ENCODE data around the gene SYTL1.
A peak's percentile ranks its signal among the peaks of the same experiment; 100 is the strongest.

SYTL1 gene, protein sequence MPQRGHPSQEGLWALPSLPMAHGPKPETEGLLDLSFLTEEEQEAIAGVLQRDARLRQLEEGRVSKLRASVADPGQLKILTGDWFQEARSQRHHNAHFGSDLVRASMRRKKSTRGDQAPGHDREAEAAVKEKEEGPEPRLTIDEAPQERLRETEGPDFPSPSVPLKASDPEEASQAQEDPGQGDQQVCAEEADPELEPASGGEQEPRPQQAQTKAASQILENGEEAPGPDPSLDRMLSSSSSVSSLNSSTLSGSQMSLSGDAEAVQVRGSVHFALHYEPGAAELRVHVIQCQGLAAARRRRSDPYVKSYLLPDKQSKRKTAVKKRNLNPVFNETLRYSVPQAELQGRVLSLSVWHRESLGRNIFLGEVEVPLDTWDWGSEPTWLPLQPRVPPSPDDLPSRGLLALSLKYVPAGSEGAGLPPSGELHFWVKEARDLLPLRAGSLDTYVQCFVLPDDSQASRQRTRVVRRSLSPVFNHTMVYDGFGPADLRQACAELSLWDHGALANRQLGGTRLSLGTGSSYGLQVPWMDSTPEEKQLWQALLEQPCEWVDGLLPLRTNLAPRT

DNA sequence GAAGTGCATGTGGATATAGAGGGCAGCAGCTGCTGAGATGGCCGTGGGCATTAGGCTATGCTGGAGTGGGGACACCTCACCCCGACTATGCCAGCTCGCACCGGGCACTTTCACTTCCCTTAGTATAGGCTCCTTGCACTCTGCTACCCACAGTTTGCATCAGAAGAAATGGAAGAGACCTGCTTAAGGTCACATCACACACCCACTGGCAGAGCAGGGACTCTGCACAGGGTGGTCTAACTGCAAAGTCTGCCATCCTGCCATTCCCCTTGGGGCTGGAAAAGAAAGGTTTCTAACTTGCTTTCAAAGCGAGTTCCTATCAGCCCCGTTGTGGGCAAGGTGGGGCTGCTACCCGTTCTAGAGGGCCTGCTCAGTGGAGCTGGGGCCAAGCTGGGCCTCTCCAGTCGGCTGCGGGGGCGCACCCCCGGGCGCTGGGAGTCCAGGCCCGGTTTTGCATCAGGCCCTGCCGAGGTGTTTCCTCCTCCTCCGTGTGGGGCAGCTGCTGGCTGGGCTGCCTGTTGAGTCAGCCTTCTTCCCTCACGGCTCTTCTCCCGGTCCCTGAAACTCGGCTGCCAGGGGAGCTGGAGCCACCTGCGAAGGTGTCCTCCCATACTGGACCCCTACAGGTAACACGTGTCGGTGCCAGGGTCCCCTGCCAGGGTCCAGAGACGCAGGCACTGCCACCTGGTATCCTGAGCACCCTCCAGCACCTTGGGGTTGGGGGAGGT, at the start of gene SYTL1:
Gene SYTL1 (plus strand): TSS at position 498 of the 728 bp plus-strand sequence. CDS start 3,313 bp downstream, outside the sequence.
- peak; percentile 65 for DNase-seq (ENCODE audit: low spot score)

DNA sequence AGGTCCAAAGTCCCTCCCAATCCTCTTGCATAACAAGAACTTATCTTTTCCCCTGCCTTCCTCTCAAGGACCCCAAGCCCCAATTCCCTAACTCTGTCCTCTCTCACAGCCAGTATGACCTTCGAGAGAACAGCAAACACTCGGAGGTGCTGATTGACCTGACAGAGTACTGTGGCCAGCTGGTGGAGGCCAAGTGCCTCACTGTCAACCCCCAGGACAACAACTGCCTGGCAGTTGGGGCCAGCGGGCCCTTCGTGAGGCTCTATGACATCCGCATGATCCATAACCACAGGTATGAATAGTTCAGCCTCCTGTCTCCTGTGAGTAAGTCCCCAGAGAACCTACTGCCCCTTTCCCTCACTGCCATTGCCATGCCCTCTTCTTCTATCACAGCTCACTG, 49.7 kb upstream of the SYTL1 start:
- DNase-seq (ENCODE audit: low spot score), result peak; percentile 12

DNA sequence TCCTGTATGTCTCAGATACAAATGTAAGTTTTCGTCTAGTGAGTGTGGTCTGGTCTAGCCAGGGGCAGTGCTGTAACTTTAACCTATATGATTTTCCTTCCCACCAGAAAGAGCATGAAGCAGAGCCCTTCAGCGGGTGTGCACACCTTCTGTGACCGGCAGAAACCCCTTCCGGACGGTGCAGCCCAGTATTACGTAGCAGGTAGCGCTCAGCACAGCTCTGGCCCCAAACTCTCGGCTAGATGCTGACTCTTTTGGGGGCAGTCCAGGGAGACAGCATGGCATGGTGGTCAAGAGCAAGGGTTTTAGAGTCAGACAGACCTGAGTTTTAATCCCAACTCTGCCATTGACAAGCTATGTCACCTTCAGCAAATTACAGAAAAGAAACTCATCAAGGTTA, 47.9 kb upstream of the SYTL1 start:
- DNase-seq (ENCODE audit: low spot score), result no peak

DNA sequence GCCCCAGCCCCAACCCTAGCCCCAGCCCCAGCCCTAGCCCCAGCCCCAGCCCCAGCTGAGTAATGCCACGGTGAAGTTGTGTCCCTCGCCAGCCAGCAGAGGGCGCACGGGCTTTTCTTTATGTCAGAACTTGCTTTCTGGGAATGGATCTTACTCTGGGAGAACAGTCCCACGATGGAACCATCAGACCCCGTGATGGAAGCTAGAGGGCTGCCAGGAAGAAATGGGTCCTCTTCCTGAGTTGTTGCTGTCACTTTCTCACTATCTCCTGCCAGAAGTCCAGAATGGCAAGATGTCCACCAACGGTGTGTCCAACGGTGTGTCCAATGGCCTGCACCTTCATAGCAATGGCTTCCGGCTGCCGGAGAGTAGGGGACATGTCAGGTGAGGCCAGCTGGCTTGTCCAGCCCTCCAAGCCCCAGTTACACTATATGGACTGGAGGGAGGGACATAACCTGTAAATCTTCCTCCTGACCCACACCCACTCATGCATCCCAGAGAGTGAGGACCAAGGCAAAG, 45.0 kb upstream of the SYTL1 start:
- peak; percentile 63 for DNase-seq (ENCODE audit: low spot score)

DNA sequence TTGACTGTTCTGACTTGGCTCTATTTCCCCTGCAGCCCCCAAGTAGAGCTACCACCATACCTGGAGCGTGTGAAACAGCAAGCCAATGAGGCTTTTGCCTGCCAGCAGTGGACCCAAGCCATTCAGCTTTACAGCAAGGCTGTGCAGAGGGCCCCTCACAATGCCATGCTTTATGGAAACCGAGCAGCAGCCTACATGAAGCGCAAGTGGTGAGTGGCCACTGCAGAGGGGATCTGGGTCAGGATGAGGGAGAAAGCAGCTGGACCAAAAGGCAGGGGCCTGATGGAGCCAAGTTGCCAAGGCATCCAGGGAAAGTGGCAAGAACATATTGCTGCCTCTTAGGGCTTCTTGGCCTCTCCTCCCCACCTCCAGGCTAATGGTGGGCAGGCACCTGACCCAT, 43.9 kb upstream of the SYTL1 start:
- no peak for DNase-seq (ENCODE audit: low spot score)

DNA sequence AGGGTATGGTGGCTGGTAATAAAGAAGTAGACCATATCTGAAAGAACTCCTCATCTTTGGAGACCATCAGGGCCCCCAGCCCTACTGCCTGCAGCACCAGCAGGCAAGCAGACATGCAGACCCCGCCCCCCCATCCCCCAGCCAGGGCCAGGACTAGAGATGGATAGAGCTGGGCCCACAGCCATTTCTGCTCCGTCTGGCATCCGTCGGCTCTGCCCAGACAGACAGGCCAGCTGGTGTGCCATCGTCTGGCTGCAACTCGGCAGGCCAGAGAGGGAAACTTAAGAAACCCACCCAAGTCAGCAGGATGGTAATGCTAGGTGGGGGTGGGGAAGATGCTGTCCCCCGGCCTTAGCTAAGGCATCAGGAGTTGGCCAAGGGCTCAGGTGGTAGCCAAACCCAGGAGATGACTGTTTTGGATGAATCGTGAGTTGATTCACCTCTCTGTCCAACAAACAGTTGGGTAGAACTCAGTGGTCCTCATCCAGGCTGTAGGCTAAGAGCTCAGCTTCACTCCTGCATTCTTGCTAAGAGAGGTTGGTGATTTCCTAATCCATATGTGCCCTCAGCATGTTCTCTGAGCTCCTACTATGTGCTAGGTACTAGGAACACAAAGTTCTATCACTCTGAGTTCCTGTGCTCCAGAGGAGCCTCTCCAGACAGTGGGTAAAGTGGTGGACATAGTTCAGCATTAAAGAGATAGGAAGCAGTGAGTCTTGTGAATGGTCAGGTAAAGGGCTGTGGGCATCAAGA, 43.0 kb upstream of the SYTL1 start:
- DNase-seq (ENCODE audit: low spot score), result no peak

DNA sequence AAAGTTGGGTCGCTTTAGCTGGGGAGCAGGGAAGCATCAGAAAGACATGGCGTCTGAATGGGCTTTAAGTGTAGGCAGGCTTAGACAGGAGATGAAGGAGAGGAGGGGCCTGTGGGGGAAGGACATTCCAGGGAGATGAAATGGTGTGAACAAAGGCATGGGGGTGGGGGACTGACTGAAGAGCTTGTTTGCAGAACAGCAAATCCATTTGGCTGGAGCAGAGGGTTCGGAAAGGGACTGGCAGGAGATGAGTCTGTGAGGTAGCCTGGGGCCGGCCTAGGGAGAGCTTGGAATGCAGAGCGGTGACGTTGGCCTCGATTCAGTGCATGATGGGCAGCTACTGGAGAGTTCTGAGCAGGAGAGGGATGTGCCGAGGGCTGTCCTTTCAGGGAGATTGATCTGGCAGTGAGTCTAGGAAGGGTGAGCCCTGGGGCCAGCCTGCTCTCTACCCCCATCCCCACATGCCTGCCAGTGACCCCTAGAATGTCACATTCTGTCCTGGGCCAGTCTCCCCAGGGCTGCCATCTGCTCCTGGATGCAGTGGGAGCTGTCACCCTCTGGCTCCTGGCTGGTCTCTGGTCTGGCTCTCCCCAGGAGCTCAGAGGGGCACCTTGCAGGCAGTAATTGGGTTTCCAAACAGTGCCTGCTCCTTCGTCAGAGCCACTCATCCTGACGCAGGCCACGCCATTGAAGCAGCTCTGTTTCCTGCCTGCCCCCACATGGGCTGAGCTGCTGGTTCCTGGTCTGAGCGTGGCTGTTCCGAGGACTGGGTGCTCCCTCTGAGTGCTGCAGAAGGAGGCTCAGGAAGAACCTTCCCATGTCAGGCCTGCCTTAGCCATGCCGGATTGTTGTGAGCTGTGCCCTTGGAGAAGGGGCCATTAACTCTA, 42.2 kb upstream of the SYTL1 start:
- DNase-seq (ENCODE audit: low spot score), result no peak

DNA sequence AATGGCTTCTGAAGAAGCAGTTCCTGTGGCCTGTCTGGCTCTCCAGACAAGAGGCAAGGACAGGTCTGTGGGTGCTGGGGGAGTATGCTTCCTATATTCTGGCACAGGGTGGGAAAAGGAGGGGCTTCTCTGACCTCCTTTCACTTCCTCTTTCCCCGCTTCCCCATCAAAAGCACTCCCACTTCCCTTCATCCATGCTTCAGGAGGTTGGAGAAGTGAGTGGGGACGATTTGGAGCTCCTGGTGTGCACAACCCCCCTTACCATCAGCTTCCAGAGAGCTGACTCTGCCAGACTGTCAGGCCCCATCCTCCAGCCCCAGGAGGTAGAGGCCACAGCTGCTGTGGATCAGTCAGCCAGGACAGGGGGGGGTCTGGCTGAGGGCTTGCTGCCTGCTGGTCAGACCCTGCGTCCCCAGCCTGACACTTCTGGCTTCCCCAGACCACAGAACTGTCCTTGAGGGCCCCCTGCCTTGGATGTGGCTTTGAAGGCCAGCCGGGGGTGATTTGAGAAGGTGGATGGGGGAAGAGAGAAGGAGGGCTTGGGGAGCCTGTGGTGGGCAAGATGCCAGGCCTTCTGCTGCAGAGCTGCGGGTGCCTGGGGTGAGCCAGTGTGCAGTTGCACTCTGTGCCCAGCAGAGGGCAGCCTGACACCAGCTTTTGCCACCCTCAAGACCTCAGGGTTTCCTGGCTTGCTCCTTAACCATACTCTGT, 41.3 kb upstream of the SYTL1 start:
- DNase-seq (ENCODE audit: low spot score), result peak; percentile 84

DNA sequence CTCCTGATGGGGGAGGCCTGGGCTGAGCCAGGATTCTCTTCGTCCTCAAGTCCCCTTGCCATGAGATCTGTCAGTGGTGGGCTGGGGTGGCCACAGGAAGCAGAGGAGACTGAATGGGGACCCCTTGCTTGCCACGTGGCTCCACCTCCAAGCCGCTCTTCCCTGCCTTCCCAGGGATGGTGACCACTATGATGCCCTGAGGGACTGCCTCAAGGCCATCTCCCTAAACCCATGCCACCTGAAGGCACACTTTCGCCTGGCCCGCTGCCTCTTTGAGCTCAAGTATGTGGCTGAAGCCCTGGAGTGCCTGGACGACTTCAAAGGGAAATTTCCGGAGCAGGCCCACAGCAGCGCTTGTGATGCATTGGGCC, 40.8 kb upstream of the SYTL1 start:
- DNase-seq (ENCODE audit: low spot score), result no peak

DNA sequence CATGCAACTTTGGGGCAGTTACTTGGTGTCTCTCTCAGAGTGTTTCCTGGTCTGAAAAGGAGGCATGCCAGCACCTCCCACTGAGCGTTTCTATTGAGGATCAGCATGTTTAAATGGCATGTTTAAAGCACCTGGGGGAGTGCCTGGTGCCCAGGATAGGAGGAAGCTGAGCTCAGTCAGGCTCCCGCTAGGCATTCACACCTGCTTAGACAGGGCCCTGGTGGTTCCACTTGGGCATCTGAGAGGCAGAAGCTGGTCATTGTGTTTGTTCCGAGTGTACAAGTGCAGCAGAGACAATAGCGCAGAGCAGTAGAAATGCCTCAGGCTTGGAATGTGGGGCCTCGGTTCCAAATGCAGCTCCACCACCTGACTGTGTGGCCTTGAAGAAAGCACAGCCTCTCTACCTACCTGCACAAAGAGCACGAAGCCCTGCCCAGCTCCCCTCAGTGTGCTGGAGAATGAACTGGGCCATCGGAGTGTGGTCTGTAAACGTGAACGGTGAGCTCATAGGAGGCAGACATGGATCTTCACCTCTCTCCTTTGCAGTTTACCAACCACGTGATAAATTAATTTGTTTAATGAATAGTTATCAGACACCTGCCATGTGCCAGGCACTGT, 40.1 kb upstream of the SYTL1 start:
- no peak for DNase-seq (ENCODE audit: low spot score)

DNA sequence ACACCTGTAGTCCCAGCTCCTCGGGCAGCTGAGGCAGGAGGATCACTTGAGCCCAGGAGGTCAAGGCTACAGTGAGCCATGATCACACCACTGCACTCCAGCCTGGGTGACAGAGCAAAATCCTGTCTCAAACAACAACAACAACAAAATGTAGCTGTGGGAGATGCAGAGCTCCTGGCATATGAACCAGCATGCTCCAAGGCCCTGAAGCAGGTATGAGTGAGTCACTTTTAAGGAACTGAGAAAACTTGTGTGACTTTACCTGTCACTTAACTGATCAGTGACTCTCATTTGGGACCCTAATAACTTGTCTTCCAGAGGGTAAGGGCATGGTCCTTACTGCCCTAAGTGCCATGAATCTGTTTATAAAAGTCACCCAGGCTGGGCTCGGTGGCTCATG, 39.2 kb upstream of the SYTL1 start:
- DNase-seq (ENCODE audit: low spot score), result no peak

DNA sequence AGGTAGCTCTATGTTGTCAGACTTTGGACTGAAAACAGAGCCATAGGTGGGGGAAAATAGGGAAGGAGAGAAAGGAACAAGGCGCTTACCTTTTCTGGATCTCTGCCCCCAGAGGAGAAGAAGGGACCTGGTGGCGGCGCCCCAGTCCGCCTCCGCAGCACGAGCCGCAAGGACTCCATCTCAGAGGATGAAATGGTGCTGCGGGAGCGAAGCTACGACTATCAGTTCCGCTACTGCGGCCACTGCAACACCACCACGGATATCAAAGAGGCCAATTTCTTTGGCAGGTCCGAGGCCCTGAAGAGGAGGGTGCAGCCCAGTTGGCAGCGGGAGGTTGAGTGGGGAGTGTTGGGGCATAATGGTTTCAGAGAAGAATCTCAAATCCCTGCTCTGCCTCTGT, 38.3 kb upstream of the SYTL1 start:
- no peak for DNase-seq (ENCODE audit: low spot score)

DNA sequence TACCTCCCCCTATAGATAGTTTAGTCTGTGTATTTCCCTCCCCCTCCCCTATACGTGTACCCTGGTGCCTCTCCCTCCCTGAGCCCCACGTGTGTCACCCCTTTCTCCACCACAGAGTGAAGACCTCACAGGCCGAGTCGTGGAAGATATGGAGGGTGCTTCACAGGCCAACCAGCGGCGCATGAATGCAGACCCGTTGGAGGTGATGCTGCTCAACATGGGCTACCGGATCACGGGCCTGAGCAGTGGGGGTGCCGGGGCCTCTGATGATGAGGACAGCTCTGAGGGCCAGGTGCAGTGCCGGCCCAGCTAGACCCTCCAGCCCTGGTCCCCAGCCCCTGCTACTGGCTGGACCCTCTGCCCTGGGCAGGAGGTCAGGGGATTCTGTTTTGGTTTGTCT, 35.8 kb upstream of the SYTL1 start:
- no peak for DNase-seq (ENCODE audit: low spot score)

DNA sequence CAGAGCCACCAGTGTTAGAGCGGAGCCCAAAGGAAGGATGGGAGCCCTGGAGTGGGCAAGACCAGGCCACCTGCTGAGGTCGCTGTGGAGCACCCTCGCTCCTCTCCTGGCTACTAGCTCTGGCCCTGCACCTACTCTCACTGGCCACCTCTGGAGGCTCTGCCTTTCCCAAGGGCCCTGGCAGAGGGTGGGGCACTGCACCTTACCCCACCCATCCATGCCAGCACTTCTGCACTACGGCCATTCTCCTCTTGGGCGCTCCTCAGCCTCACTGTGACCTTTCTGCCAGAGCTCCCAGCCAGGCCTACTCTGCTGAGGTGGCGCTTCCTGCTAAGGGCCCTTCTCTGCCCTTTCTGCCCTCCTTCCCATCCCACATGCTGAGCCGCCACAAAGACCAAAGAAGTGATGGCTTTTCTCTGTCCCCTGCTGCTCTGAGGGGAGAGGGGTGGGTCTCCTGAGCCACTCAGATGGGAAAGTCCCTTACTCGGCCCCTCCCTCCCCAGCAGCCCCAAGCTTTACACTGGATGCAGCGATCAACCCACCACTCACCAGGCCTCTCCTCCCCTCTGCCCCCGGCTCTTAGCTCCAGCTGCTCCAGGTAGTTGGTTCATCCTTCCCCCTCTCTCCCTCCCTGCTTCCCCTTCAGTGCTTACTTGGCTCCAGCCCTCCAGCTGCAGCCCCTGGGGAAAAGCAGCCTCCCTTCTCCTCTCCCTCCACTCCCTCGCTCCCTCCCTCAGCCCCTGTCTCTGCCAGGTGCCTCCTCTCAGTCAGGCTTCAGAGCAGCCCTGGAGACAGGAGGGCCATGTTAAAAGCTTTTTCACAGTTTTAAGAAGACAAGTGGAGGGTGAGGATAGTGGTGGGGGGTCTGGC, 34.7 kb upstream of the SYTL1 start:
- no peak for DNase-seq (ENCODE audit: low spot score)

DNA sequence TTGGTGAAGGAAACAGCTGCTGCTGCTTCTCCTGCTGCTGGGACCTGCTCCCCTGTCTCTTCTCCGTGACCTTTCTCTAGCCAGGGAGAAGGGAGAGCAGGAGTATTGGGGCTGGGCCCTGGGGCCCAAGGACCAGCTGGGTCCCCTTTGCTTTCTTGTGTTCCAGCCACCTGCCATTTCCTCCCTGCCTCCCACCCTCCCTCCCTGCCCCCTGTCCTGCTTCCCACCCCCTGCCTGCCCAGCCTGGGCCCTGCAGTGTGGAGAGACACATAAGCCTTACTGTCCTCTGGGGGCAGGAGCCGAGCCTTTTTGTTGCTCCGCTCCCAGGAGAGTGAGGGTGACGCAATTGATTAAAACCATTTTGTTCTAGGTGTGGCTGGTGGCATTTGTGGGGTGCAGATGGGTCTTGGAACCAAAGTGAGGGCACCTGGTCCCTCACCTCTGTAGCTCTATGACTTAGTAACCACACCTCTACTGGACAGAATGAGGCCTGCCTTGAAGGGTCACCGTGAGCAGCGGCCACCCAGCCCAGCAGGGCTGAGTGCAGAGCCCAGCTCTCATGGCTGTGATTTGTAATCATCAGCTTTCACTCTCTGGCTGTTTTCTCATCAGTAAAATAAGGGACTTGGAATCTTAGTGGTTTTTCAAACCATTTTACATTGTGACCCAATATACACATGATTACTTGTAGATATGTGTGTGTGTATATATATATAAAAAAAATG, 33.8 kb upstream of the SYTL1 start:
- no peak for DNase-seq (ENCODE audit: low spot score)

DNA sequence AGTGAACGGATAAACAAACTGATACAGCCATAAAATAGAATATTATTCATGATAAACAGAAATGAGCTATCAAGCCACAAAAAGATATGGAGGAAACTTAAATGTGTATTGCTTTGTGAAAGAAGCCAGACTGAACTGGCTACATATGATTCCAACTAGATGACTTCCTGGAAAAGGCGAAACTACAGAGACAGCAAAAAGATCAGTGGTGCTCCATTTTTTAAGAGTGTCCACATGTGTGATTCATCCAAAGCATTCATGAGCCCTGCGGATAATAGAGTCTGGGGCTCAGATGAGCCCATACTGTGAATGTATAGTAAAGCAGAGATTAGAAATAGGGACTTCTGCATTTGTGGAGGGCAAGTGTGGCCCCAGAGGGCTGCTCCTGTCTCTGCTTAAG, 27.7 kb upstream of the SYTL1 start:
- no peak for DNase-seq (ENCODE audit: low spot score)

DNA sequence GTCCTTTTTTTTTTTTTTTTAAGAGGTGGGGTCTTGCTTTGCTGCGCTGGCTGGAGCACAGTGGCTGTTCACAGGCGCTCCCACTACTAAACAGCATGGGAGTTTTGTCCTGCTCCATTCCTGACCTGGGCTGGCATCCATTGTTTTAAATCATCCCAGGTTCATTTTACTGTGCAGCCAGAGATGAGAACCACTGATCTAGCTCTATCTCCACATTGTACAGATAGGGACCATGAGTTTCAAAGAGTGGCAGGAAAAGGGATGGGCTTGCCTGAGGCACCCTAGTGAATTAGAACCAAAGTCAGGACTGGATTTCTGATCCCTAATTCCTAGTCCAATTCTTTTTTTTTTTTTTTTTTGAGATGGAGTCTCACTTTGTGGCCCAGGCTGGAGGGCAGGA, 27.1 kb upstream of the SYTL1 start:
- no peak for DNase-seq (ENCODE audit: low spot score)

DNA sequence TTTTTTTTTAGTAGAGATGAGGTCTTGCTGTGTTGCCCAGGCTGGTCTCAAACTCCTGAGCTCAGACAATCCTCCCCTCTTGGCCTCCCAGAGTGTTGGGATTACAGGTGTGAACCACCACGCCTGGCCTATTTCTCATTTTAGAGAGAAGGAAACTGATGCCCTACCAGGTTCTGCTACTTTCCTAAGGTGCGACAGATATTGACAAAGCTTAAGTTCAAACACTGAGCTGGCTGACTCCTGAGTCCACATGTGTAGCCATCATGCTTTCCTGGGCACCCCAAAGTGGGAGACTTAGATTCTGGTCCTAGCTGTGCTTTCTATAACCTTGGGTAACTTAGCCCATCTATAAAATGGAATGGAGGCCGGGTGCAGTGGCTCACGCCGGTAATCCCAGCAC, 25.0 kb upstream of the SYTL1 start:
- DNase-seq (ENCODE audit: low spot score), result no peak

DNA sequence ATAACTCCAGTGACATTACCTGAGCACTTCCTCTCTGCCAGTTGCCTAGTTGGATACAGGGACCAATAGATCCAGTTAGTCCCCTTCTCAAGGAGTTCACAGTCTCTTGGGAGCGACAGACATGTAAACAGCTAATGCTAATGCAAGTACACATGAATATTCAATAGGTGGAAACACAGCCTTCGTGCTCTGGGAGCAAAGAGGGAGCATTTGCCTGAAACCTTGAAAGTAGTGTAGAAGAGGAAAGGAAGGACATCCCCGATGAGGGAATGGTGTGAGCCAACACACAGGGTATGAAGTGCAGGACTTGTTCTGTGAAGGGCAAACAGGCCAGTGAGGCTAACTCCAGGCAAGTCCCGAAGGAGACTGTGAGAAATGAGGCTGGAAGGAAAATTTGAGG, 23.7 kb upstream of the SYTL1 start:
- DNase-seq (ENCODE audit: low spot score), result no peak

Data from RKO (cell line).